HG02943 (cell line): ENCODE measurements around the gene SDHA.
"Not testable (repeated sequence)": the region's sequence is repeated elsewhere in the genome, so short reads cannot be mapped to it uniquely, and the experiment has no call there.

ENCODE experiments used
- ATAC-seq: cut with Tn5 transposase; IDR thresholded peaks from one replicate; pipeline ENCODE4 v1.9.1; 2021; ENCODE audit warnings: mild to moderate bottlenecking, low read depth, moderate library complexity; ENCODE audit not compliant: unreplicated experiment

The SDHA gene

GRCh38 chr5:251975-252374, 33.9 kb downstream of the SDHA start:
- not testable (repeated sequence) for ATAC-seq

DNA sequence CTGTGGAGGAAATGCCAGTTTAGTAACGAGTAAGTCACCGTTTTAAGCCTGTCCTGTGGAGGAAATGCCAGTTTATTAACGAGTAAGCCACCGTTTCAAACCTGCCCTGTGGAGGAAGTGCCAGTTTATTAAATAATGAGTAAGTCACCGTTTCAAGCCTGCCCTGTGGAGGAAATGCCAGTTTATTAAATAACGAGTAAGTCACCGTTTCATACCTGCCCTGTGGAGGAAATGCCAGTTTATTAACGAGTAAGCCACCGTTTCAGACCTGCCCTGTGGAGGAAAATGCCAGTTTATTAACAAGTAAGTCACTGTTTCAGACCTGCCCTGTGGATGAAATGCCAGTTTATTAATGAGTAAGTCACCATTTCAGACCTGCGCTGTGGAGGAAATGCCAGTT, 34.4 kb downstream of the SDHA start:
- ATAC-seq = no peak

DNA sequence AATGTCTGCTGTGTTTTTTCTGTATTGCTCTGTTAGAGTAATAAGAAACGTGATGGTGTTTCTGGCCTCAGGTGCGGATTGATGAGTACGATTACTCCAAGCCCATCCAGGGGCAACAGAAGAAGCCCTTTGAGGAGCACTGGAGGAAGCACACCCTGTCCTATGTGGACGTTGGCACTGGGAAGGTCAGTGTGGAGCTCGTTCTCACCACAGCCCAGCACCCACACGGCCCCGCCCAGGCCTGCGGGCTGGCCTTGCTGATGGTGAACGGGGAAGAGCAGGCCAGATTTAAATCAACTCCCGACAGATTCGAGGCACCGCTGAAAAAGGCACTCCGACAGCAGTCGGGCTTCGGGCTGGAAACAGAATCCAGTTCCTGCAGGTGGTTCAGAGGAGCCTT, 36.2 kb downstream of the SDHA start:
- not testable (repeated sequence) for ATAC-seq

- ATAC-seq = not testable (repeated sequence)
These were observed 37.0 kb downstream of the SDHA start for GRCh38 chr5:255116-255515.

DNA sequence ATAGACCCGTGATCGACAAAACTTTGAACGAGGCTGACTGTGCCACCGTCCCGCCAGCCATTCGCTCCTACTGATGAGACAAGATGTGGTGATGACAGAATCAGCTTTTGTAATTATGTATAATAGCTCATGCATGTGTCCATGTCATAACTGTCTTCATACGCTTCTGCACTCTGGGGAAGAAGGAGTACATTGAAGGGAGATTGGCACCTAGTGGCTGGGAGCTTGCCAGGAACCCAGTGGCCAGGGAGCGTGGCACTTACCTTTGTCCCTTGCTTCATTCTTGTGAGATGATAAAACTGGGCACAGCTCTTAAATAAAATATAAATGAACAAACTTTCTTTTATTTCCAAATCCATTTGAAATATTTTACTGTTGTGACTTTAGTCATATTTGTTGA, 38.2 kb downstream of the SDHA start:
- not testable (repeated sequence) for ATAC-seq

DNA sequence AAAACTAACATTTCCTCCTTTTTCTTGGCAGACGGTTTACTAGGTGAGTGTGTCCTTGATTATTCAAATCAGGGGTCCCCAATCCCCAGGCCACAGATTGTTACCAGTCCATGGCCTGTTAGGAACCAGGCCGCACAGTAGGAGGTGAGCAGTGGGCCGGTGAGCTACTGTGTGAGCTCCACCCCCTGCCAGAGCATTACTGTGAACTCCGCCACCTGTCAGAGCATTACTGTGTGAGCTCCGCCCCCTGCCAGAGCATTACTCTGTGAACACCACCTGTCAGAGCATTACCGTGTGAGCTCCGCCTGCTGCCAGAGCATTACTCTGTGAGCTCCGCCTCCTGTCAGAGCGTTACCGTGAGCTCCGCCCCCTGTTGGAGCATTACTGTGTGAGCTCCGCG, 39.0 kb downstream of the SDHA start:
- ATAC-seq = no peak

DNA sequence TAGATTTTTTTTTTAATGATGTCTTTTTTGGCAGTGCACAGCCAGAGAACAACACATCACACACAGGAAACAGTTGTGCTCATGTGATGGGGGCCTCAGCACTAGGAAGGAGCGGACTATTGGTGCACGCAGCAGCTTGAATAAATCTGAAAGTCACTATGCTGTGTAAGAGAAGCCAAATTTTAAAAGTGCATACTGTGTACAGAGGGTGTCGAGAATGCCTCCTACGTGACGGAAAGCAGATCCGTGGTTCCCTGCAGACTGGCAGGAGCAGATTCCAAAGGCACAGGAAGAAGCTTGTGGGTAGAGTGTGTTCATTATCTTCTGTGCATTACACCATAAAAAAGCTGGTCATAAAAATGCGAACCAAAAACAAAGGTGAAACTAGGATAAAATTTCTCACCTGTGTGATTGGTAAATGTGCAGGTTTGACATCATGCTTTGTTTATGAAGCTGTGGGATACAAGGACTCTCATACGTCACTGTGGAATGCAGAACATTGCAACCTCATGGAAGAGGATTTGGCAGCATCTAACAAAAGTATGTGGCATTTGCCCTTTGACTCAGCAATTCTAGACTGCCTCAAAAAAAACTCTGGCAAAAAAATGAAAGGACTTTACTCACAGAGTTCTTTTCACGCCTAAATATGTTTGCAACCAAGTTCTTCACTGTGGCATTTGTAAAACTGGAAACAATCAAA, 45.3 kb downstream of the SDHA start:
- ATAC-seq = not testable (repeated sequence)

- ATAC-seq = no peak
These were observed 46.2 kb downstream of the SDHA start for GRCh38 chr5:264338-264737.

DNA sequence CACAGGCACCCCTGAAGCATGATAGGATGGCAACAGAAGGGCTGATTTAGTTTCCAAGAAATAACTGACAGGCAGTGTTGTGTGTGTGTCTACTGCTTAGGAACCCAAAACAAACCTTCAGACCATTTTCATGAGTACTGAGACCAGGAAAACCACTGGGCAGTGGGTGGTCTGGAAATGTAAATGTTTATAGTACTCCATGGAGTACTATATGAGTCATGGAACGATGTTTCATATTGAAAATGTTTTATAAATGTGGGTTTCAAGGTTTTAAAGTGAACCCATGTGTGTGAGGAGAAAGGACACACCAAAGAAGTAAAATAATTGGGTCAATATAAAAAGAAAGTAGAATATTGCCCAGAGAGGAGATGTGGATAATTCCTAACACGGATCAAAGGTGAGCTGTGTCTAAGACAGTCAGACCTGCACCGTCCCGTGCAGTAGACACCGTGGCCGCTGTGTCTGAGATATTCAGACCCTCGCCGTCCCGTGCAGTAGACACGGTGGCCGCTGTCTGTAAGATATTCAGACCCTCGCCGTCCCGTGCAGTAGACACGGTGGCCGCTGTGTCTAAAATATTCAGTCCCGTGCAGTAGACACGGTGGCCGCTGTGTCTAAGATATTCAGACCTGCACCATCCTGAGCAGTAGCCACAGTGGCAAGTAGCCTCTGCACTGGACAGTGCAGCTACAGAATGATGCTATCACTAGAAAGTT, 48.3 kb downstream of the SDHA start:
- not testable (repeated sequence) for ATAC-seq

GRCh38 chr5:267716-268115, 49.6 kb downstream of the SDHA start:
- ATAC-seq = no peak

DNA sequence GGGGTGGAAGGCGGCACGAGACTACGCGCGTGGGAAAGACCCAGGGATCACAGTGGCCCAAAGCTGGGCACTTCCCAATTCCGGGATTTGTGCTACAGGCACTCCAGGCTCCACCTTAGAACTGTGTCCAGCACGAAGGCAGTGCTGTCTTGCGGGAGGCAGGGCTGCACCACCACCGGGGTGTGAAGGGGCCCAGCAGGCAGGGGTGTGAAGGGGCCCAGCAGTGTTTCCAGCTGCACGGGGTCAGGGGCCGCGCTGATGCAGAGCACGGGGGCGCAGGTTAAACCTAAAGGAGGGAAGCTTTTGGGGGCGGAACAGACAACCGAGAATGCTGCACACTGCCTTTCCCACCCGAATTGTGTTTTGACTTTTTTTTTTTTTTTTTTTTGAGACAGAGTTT, 52.2 kb downstream of the SDHA start:
- no peak for ATAC-seq

GRCh38 chr5:271828-272167, 53.7 kb downstream of the SDHA start:
- ATAC-seq = not testable (repeated sequence)

DNA sequence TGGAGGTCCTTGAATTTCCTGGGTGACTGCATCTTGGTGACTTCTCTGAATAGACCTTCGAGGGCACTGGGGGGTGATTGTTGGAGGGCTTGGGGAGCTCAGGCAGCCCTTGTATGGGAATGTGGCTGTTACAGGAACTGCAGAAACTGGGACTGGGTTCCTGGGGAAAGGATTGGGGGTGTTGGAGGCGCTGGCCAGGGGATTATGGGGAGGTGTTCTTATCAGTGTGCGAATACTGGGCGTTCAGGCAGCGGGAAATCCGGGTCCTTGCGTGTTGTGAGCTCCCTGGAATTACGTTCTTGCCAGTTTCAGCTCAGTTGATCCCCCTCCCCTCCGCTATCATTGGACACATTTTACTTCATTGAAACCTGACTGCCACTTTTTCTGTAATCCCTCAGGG, 55.0 kb downstream of the SDHA start:
- ATAC-seq = not testable (repeated sequence)

- not testable (repeated sequence) for ATAC-seq
These were observed 55.4 kb downstream of the SDHA start for GRCh38 chr5:273491-273890.

GRCh38 chr5:274346-274745, 56.2 kb downstream of the SDHA start:
- not testable (repeated sequence) for ATAC-seq

- no peak for ATAC-seq
These were observed 60.5 kb downstream of the SDHA start for GRCh38 chr5:278646-279045.

DNA sequence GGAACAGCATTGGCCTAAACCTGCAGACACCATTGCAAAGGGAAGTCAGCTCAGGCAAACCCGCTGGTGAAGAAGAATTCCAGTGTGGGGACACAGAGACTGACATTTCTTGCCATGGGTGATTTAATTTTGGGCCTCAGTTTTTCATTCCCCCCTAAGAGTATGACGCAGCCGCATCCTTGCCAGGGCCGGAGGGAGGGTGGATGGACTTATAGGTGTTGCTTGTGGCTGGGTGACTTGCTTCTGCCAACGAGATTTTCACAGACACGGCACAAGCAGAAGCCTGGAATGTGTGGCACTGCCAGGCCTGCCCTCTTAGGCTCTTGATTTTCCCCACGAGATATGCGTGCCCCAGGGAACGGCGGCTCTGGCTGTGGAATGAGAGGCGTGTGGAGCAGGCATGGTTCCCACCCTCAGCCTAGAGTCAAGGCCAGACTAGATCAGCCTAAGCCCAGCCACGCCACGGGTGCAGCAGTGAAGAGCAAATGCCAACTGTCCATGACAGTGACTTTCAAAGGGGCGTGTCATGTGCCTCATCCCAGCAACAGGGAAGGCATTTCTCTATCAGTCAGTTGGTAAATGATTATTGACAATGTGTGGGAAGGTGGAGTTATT, 61.0 kb downstream of the SDHA start:
- ATAC-seq = not testable (repeated sequence)

DNA sequence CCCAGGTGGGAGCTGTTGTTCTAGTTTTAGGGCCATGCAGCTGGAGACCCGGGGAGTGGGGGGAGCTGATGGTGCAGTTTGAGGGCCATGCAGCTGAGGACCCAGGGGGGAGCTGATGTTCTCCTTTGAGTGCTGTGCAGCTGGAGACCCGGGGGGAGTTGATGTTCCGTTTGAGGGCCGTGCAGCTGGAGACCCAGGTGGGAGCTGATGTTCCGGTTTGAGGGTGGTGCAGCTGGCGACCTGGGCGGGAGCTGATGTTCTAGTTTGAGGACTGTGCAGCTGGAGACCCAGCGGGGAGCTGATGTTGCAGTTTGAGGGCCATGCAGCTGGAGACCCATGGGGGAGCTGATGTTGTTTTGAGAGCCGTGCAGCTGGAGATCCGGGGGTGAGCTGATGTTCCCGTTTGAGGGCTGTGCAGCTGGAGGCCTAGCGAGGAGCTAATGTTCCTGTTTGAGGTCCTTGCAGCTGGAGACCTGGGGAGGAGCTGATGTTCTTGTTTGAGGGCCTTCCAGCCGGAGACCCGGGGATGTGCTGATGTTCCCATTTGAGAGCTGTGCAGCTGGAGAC, 68.0 kb downstream of the SDHA start:
- no peak for ATAC-seq

DNA sequence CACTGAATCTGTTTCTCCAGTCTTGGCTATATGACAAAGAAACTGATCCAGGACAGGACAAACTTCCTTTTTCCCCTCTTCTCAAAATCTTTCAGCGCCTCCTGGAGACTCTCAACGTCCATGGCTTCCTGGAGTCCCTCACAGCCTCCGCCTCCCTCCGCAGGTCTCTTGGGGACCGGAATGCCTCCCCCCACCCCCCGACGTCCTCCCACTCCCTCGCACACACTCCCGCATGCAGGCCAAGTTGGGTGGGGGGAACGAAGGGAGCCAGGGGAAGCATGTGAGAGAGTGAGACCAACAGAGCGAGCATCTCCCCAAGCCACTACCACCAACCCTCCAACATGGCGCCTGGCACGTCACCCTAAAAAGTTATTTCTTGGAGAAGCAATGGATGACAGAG, 72.1 kb downstream of the SDHA start:
- not testable (repeated sequence) for ATAC-seq

GRCh38 chr5:291345-291744, 73.2 kb downstream of the SDHA start:
- ATAC-seq = not testable (repeated sequence)

GRCh38 chr5:294788-295187, 76.7 kb downstream of the SDHA start:
- ATAC-seq = not testable (repeated sequence)
